Measurements from ENCODE around the gene CCDC159. TPM values are rescaled to one million over a fixed set of nuclear protein-coding genes. Genes with fewer than 3 reads are reported as not detected.
"Not testable (repeated sequence)": the region's sequence is repeated elsewhere in the genome, so short reads cannot be mapped to it uniquely, and the experiment has no call there.

CCDC159 gene
- total RNA-seq, 1 donor from 2014 or later: 21.6 TPM

- H3K27me3 ChIP-seq (ENCODE audit: control insufficient read depth, insufficient read depth, low read length): no peaks in the 10 kb centered on the region
- H3K36me3 ChIP-seq (ENCODE audit: control insufficient read depth, insufficient read depth, low read length): peaks cover 1% of the 10 kb centered on the region
- H3K4me3 ChIP-seq (ENCODE audit: low read depth, low read length): peak overlapping the region; percentile 78
- no peak for DNase-seq (ENCODE audit: low read depth)
- no peak for TF ChIP-seq CTCF (IDR thresholded peaks at IDR 0.05; ENCODE audit: insufficient read depth, low read length, poor library complexity, severe bottlenecking)
Measured at GRCh38 chr19:11345122-11345803, 1.1 kb upstream of the CCDC159 start.

GRCh38 chr19:11347546-11348039, 1.3 kb downstream of the CCDC159 start:
- no peak for DNase-seq (ENCODE audit: low read depth)
- TF ChIP-seq CTCF (IDR thresholded peaks at IDR 0.05; ENCODE audit: insufficient read depth, low read length, poor library complexity, severe bottlenecking): no peak
- no peaks in the 10 kb centered on the region for H3K36me3 ChIP-seq (ENCODE audit: control insufficient read depth, insufficient read depth, low read length)
- H3K27me3 ChIP-seq (ENCODE audit: control insufficient read depth, insufficient read depth, low read length): peaks cover 4% of the 10 kb centered on the region
- H3K4me3 ChIP-seq (ENCODE audit: low read depth, low read length): no peak overlapping the region

- no peak overlapping the region for H3K4me3 ChIP-seq (ENCODE audit: low read depth, low read length)
- H3K36me3 ChIP-seq (ENCODE audit: control insufficient read depth, insufficient read depth, low read length): no peaks in the 10 kb centered on the region
- no peak for TF ChIP-seq CTCF (IDR thresholded peaks at IDR 0.05; ENCODE audit: insufficient read depth, low read length, poor library complexity, severe bottlenecking)
- peaks cover 4% of the 10 kb centered on the region for H3K27me3 ChIP-seq (ENCODE audit: control insufficient read depth, insufficient read depth, low read length)
- DNase-seq (ENCODE audit: low read depth): no peak
Measured at GRCh38 chr19:11349171-11349570, 2.9 kb downstream of the CCDC159 start.

GRCh38 chr19:11354102-11354501, 7.8 kb downstream of the CCDC159 start:
- DNase-seq (ENCODE audit: low read depth); H3K36me3 ChIP-seq (ENCODE audit: control insufficient read depth, insufficient read depth, low read length); H3K27me3 ChIP-seq (ENCODE audit: control insufficient read depth, insufficient read depth, low read length); H3K4me3 ChIP-seq (ENCODE audit: low read depth, low read length): not testable (repeated sequence)

GRCh38 chr19:11355160-11356073, 9.1 kb downstream of the CCDC159 start, which contains the start of gene PLPPR2:
TSS of gene PLPPR2 (plus strand) at chr19:11355432. CDS start at chr19:11357674, 2,242 bp downstream.
- peaks cover 6% of the 10 kb centered on the region for H3K27me3 ChIP-seq (ENCODE audit: control insufficient read depth, insufficient read depth, low read length)
- no peak for DNase-seq (ENCODE audit: low read depth)
- peak within 1 kb of the TSS; percentile 56 for H3K4me3 ChIP-seq (ENCODE audit: low read depth, low read length)
- TF ChIP-seq CTCF (IDR thresholded peaks at IDR 0.05; ENCODE audit: insufficient read depth, low read length, poor library complexity, severe bottlenecking): no peak
- no peaks in the 10 kb centered on the region for H3K36me3 ChIP-seq (ENCODE audit: control insufficient read depth, insufficient read depth, low read length)

GRCh38 chr19:11356074-11356397, 9.7 kb downstream of the CCDC159 start:
- DNase-seq (ENCODE audit: low read depth): no peak
- TF ChIP-seq CTCF (IDR thresholded peaks at IDR 0.05; ENCODE audit: insufficient read depth, low read length, poor library complexity, severe bottlenecking): no peak
- no peaks in the 10 kb centered on the region for H3K36me3 ChIP-seq (ENCODE audit: control insufficient read depth, insufficient read depth, low read length)
- peaks cover 6% of the 10 kb centered on the region for H3K27me3 ChIP-seq (ENCODE audit: control insufficient read depth, insufficient read depth, low read length)
- H3K4me3 ChIP-seq (ENCODE audit: low read depth, low read length): peak overlapping the region; percentile 56
